H1 (cell line): ENCODE results near the gene CEBPA. TPM values are rescaled to one million over a fixed set of nuclear protein-coding genes. Genes with fewer than 3 reads are reported as not detected.

Experiments used
- CTCF ChIA-PET: fragments of 300-600 bp; sonication (Branson Sonifier 250); formaldehyde crosslinking; loops from one replicate; lab custom pipeline; 2021; ENCODE audit not compliant: partially characterized antibody; lab: Charles Lee
- POLR2A ChIA-PET: fragments of 300-600 bp; sonication (Branson Sonifier 250); formaldehyde crosslinking; loops from one replicate; lab custom pipeline; 2021; ENCODE audit warnings: inconsistent platforms; ENCODE audit not compliant: partially characterized antibody; lab: Charles Lee
- DNase-seq, 2 experiments: peaks; one replicate each; pipeline versions ENCODE4 v3.0.0 to v3.0.0-alpha.2; 2010 to 2022; ENCODE audit warnings: low spot score in 2 of 2, low read depth in 1 of 2, mixed read lengths in 1 of 2
- FAIRE-seq: peaks from 2 replicates; lab custom pipeline; 2011; peaks lifted over from hg19 to GRCh38; lab: Jason Lieb, UNC
- H2AFZ ChIP-seq: 2 replicates; pipeline ENCODE4 v1.8.1; 2012; ENCODE audit warnings: low read length, inconsistent platforms
- H2AK5ac ChIP-seq: 2 replicates; pipeline ENCODE4 v1.6.1; 2013; ENCODE audit warnings: low read depth, low read length
- H2BK120ac ChIP-seq: replicated peaks from 2 replicates; pipeline ENCODE3; 2013; ENCODE audit warnings: low read depth, low read length, inconsistent platforms
- H2BK12ac ChIP-seq: 2 replicates; pipeline ENCODE4 v1.6.1; 2013; ENCODE audit warnings: low read depth, low read length
- H2BK15ac ChIP-seq: 2 replicates; pipeline ENCODE4 v1.6.1; 2013; ENCODE audit warnings: low read length
- H2BK20ac ChIP-seq: 2 replicates; pipeline ENCODE4 v1.6.1; 2013; ENCODE audit warnings: low read length
- H2BK5ac ChIP-seq: 2 replicates; pipeline ENCODE4 v1.6.1; 2013; ENCODE audit warnings: low read depth, low read length
- H3K14ac ChIP-seq: 2 replicates; pipeline ENCODE4 v1.6.1; 2013; ENCODE audit warnings: inconsistent platforms; ENCODE audit not compliant: insufficient read length
- H3K18ac ChIP-seq: 2 replicates; pipeline ENCODE4 v1.6.1; 2013; ENCODE audit warnings: low read length; ENCODE audit errors: extremely low read depth
- H3K23ac ChIP-seq: 2 replicates; pipeline ENCODE4 v1.6.1; 2013; ENCODE audit warnings: inconsistent platforms; ENCODE audit not compliant: insufficient read length
- H3K23me2 ChIP-seq: 2 replicates; pipeline ENCODE4 v1.6.1; 2013; ENCODE audit warnings: low read depth, low read length
- H3K27ac ChIP-seq: 2 replicates; pipeline ENCODE4 v1.6.1; 2011; ENCODE audit warnings: low read depth, low read length, inconsistent platforms
- H3K27me3 ChIP-seq, 4 experiments: replicated peaks in 1 of 4; 1 replicate in 1 of 4; 2 replicates in 3 of 4; pipeline versions ENCODE4 v1.6.1 to v1.8.1; 2011 to 2013; ENCODE audit warnings: low read length in 3 of 4, mild to moderate bottlenecking in 3 of 4, inconsistent platforms in 2 of 4, mixed read lengths in 2 of 4, moderate library complexity in 1 of 4; ENCODE audit not compliant: control insufficient read depth in 3 of 4, insufficient read depth in 3 of 4; ENCODE audit errors: extremely low read depth in 1 of 4
- H3K36me3 ChIP-seq, 4 experiments: 2 replicates each; pipeline versions ENCODE4 v1.6.1 to v1.8.1; 2011 to 2013; ENCODE audit warnings: mild to moderate bottlenecking in 4 of 4, low read length in 3 of 4, moderate library complexity in 2 of 4, control low read depth in 1 of 4, inconsistent platforms in 1 of 4; ENCODE audit not compliant: insufficient read depth in 4 of 4, control insufficient read depth in 2 of 4
- H3K4ac ChIP-seq: replicated peaks from 2 replicates; pipeline ENCODE3; 2013; ENCODE audit warnings: low read length, low read depth, mixed read lengths, inconsistent platforms; ENCODE audit not compliant: insufficient read length
- H3K4me1 ChIP-seq, 4 experiments: replicated peaks in 1 of 4; 1 replicate in 1 of 4; 2 replicates in 3 of 4; pipeline versions ENCODE4 v1.6.1 to v1.8.1; 2011 to 2013; ENCODE audit warnings: low read length in 3 of 4, inconsistent platforms in 2 of 4, mixed read lengths in 1 of 4; ENCODE audit not compliant: insufficient read depth in 4 of 4, control insufficient read depth in 3 of 4
- H3K4me2 ChIP-seq, 2 experiments: 2 replicates each; pipeline versions ENCODE4 v1.6.1 to v1.8.1; 2011 to 2013; ENCODE audit warnings: low read depth in 2 of 2, low read length in 2 of 2, control low read depth in 1 of 2, inconsistent platforms in 1 of 2, mild to moderate bottlenecking in 1 of 2; ENCODE audit not compliant: insufficient read depth in 1 of 2
- H3K4me3 ChIP-seq, 4 experiments: fragments of 200-600, 300-600 bp in 1 of 4; sonication (generic), shearing (Covaris generic), sonication (Bioruptor Twin) in 1 of 4; 2 replicates each; pipeline versions ENCODE4 v1.5.1 to v1.8.1; 2011 to 2016; ENCODE audit warnings: low read length in 4 of 4, low read depth in 3 of 4, control low read depth in 2 of 4, inconsistent platforms in 2 of 4, mild to moderate bottlenecking in 2 of 4, mixed read lengths in 1 of 4, moderate library complexity in 1 of 4; ENCODE audit not compliant: insufficient read depth in 2 of 4; ENCODE audit errors: extremely low read depth in 1 of 4
- H3K56ac ChIP-seq: replicated peaks from 2 replicates; pipeline ENCODE3; 2013; ENCODE audit warnings: low read depth, mild to moderate bottlenecking, mixed read lengths, low read length, inconsistent platforms; ENCODE audit not compliant: insufficient read length
- H3K79me1 ChIP-seq: 2 replicates; pipeline ENCODE4 v1.6.1; 2013; ENCODE audit warnings: low read depth, low read length, control low read depth
- H3K79me2 ChIP-seq, 2 experiments: 2 replicates each; pipeline versions ENCODE4 v1.6.1 to v1.8.1; 2012 to 2013; ENCODE audit warnings: low read length in 2 of 2, mild to moderate bottlenecking in 2 of 2, inconsistent platforms in 1 of 2; ENCODE audit not compliant: insufficient read depth in 2 of 2, control insufficient read depth in 1 of 2
- H3K9ac ChIP-seq, 4 experiments: replicated peaks in 1 of 4; 1 replicate in 1 of 4; 2 replicates in 3 of 4; pipeline versions ENCODE4 v1.6.1 to v1.8.1; 2011 to 2013; ENCODE audit warnings: low read depth in 3 of 4, low read length in 3 of 4, control low read depth in 2 of 4, mild to moderate bottlenecking in 2 of 4, moderate library complexity in 2 of 4, inconsistent platforms in 1 of 4; ENCODE audit errors: extremely low read depth in 1 of 4
- H3K9me3 ChIP-seq, 2 experiments: 2 replicates each; pipeline versions ENCODE4 v1.6.1 to v1.8.1; 2012 to 2013; ENCODE audit warnings: mild to moderate bottlenecking in 2 of 2, moderate library complexity in 2 of 2, control low read depth in 1 of 2, inconsistent platforms in 1 of 2, low read depth in 1 of 2, low read length in 1 of 2, mixed read lengths in 1 of 2; ENCODE audit not compliant: insufficient read depth in 2 of 2
- H4K20me1 ChIP-seq, 2 experiments: replicated peaks in 1 of 2; 2 replicates each; pipeline versions ENCODE3 to v1.8.1; 2011 to 2013; ENCODE audit warnings: inconsistent platforms in 2 of 2, low read length in 2 of 2, mild to moderate bottlenecking in 1 of 2; ENCODE audit not compliant: insufficient read depth in 2 of 2, control insufficient read depth in 1 of 2
- H4K5ac ChIP-seq: 2 replicates; pipeline ENCODE4 v1.6.1; 2013; ENCODE audit warnings: low read length, low read depth, mixed read lengths, inconsistent platforms; ENCODE audit not compliant: insufficient read length
- H4K8ac ChIP-seq: 2 replicates; pipeline ENCODE4 v1.8.0; 2013; ENCODE audit warnings: mild to moderate bottlenecking, moderate library complexity, low read length, inconsistent platforms; ENCODE audit not compliant: insufficient read depth; ENCODE audit errors: extremely low read depth
- H4K91ac ChIP-seq: replicated peaks from 2 replicates; pipeline ENCODE3; 2013; ENCODE audit warnings: low read length, mixed read lengths, inconsistent platforms; ENCODE audit not compliant: insufficient read length
- BACH1 ChIP-seq: IDR thresholded peaks from 2 replicates; pipeline ENCODE4 v1.6.1; 2012; ENCODE audit warnings: low read length, improper control_type of control experiment
- EGR1 ChIP-seq: IDR thresholded peaks from 2 replicates; pipeline ENCODE4 v1.6.1; 2011; ENCODE audit warnings: low read depth, low read length, borderline replicate concordance
- FOSL1 ChIP-seq: IDR thresholded peaks from 2 replicates; pipeline ENCODE4 v1.6.1; 2011; ENCODE audit warnings: mild to moderate bottlenecking, low read depth, low read length, moderate library complexity; ENCODE audit not compliant: insufficient read depth
- KDM5A ChIP-seq: fragments of 200-600 bp; IDR thresholded peaks from 2 replicates; pipeline ENCODE4 v1.7.1; 2012; ENCODE audit warnings: mild to moderate bottlenecking, low read length, inconsistent platforms, mixed read lengths
- MAX ChIP-seq: IDR thresholded peaks from 2 replicates; pipeline ENCODE4 v1.6.1; 2012; ENCODE audit warnings: inconsistent platforms
- SIN3A ChIP-seq, 2 experiments: IDR thresholded peaks in 1 of 2; conservative IDR thresholded peaks in 1 of 2; 2 replicates each; pipeline ENCODE4 v1.6.1; 2011 to 2012; ENCODE audit warnings: low read length in 2 of 2, improper control_type of control experiment in 1 of 2, low read depth in 1 of 2, mild to moderate bottlenecking in 1 of 2
- TAF1 ChIP-seq: IDR thresholded peaks from 2 replicates; pipeline ENCODE4 v1.6.1; 2011; ENCODE audit warnings: mild to moderate bottlenecking, low read depth, low read length
- TAF7 ChIP-seq: optimal IDR thresholded peaks from 2 replicates; pipeline ENCODE3; 2011; ENCODE audit warnings: low read depth, mild to moderate bottlenecking, inconsistent platforms, low read length, moderate library complexity, borderline replicate concordance
- WGBS, 2 experiments: shearing (Covaris generic) in 1 of 2; methylation state at CpG; one replicate each; pipeline versions ENCODE4 v1.1.6 to v1.1.7; 2013 to 2015; ENCODE audit warnings: low lambda C conversion rate in 2 of 2, mixed read lengths in 2 of 2, inconsistent platforms in 1 of 2, low coverage in 1 of 2, missing lambda C conversion rate in 1 of 2; ENCODE audit not compliant: insufficient replicate concordance in 2 of 2, insufficient coverage in 1 of 2, insufficient read length in 1 of 2; ENCODE audit errors: extremely low coverage in 1 of 2, missing lambda C conversion rate in 1 of 2; 5-methylcytosine and 5-hydroxymethylcytosine counted together
- polyA plus RNA-seq, 7 experiments: library from polyadenylated mRNA; depleted of rRNA in 3 of 7; stranded (reverse) in 5 of 7; unstranded in 2 of 7; fragments of >200 nt in 5 of 7; fragments of 200-250 nt in 2 of 7; gene quantifications; 1 replicate in 5 of 7; 2 replicates in 1 of 7; 4 replicates in 1 of 7; pipeline versions ENCODE4 v1.2.1 to v1.2.3, GENCODE V29; 2011 to 2013; ENCODE audit warnings: missing spikeins in 2 of 7, mixed read lengths in 2 of 7
- total RNA-seq: library from RNA; stranded (reverse); fragmentation: NEBNext Ultra II Directional; extraction: Animal tissue kit (Norgen Biotek cat#: 25700); gene quantifications from 2 replicates; pipeline ENCODE4 v1.2.1, GENCODE V29; 2021

The CEBPA gene
- total and polyA plus RNA-seq, 2 of the 8 experiments (the other 6 are each of a cell fraction or from before 2014, with no cell fraction given), result 2.0 to 2.7 TPM

GRCh38 chr19:33255781-33256180 is 46.6 kb downstream of the CEBPA start:
- Histone ChIP-seq H3K9ac (no peak overlapping the region), H3K27ac (no peak overlapping the region), H3K79me1 (no peaks in the 10 kb centered on the region), H4K8ac (no peak overlapping the region), H4K5ac (no peak overlapping the region), H2BK12ac (no peak overlapping the region), H3K36me3 (no peaks in the 10 kb centered on the region), H2BK15ac (no peak overlapping the region), H3K79me2 (no peaks in the 10 kb centered on the region), H3K23me2 (no peaks in the 10 kb centered on the region), H3K27me3 (no peaks in the 10 kb centered on the region; a peak in 1 of 7 replicates), H2AK5ac (no peak overlapping the region), H3K14ac (no peak overlapping the region), H2BK5ac (no peak overlapping the region), H3K56ac (no peak overlapping the region), H4K20me1 (no peaks in the 10 kb centered on the region), H4K91ac (no peak overlapping the region), H3K4ac (no peak overlapping the region), H3K9me3 (no peaks in the 10 kb centered on the region), H2AFZ (no peak overlapping the region), H2BK120ac (no peak overlapping the region), H2BK20ac (no peak overlapping the region), H3K23ac (no peak overlapping the region), H3K4me1 (peaks cover 0 to under 1% (median under 1%) of the 10 kb centered on the region in 4 experiments; a peak in 4 of 7 replicates), H3K4me2 (no peak overlapping the region), H3K18ac (no peak overlapping the region), H3K4me3 (no peak overlapping the region)
- ChIA-PET CTCF (interaction anchor here (0.7 to 2.6 kb wide), 12 partner anchors 9 to 242 kb away, joined by 3 to 14 read pairs (median 3); partner anchors contain the start of gene CEBPA), POLR2A (interaction anchor here (1.1 to 2.0 kb wide), 3 partner anchors 10 to 119 kb away, joined by 3 to 8 read pairs (median 5); no protein-coding TSS in a partner anchor)
- 84% methylated on average over 7 of the region's 7 CpGs; no CpG with 5 or more reads in 1 of the 2 experiments for WGBS, 2 experiments
- DNase-seq, result no peak
- FAIRE-seq, result no peak
- TF ChIP-seq SIN3A (conservative IDR thresholded peaks at IDR 0.05 in 1 of 2, IDR thresholded peaks at IDR 0.05 in 1 of 2; ENCODE audit: low read depth in 1 of 2, low read length in 2 of 2) (no peak), TAF7 (no peak), FOSL1 (no peak), TAF1 (no peak), MAX (no peak), BACH1 (no peak), EGR1 (no peak), KDM5A (no peak)
